GM12874 (cell line): Measurements from ENCODE around the gene MAN1A1.

ENCODE experiments used
- CTCF ChIP-seq: IDR thresholded peaks from 2 replicates; pipeline ENCODE4 v1.5.1; 2011; ENCODE audit warnings: low read depth, mild to moderate bottlenecking, control low read depth, low read length, moderate library complexity; ENCODE audit not compliant: insufficient read depth

The MAN1A1 gene

GRCh38 chr6:119273272-119274196 lies 76.0 kb downstream of the MAN1A1 start:
- TF ChIP-seq CTCF = no peak

GRCh38 chr6:119270545-119270944 lies 79.0 kb downstream of the MAN1A1 start:
- no peak for TF ChIP-seq CTCF

GRCh38 chr6:119269266-119270103 lies 80.1 kb downstream of the MAN1A1 start:
- TF ChIP-seq CTCF = no peak

GRCh38 chr6:119267126-119267905 lies 82.2 kb downstream of the MAN1A1 start:
- TF ChIP-seq CTCF = no peak

- no peak for TF ChIP-seq CTCF
Observed at GRCh38 chr6:119264854-119265397, 84.6 kb downstream of the MAN1A1 start.

GRCh38 chr6:119262612-119263011 lies 86.9 kb downstream of the MAN1A1 start:
- TF ChIP-seq CTCF = no peak
